Measurements from ENCODE around the gene FLCN.

DNA sequence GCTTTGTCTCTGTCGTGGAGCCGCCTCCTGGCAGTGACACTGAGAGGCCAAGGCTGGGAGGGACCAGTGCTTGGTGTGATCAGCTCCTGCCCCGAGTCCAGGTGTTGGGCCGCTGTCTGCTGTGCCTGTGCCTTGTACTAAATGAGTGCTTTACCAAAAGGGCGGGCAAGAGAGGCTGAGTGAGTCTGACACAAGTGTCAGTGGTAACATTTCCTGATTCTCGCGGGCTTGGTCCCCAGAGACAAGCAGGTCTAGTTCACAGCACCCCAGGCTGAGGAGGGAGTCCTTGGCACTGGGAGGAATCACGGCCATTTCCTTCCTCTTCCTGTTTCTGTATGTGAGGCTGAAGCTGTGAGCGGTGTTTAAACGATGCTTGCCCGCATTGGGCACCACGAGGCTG is 61.1 kb downstream of the FLCN start:
- TF ChIP-seq CREB1 (CRISPR knock-in tag; IDR thresholded peaks at IDR 0.05; ENCODE audit: low read depth) (no peak), POLR2AphosphoS5 (IDR thresholded peaks at IDR 0.05; ENCODE audit: low read depth) (no peak), EZH2 (IDR thresholded peaks at IDR 0.05; ENCODE audit: low read depth, unreplicated experiment) (no peak), EZH2phosphoT487 (IDR thresholded peaks at IDR 0.05; ENCODE audit: unreplicated experiment) (no peak), ZNF114 (CRISPR knock-in tag; IDR thresholded peaks at IDR 0.05) (no peak), STAT1 (IDR thresholded peaks at IDR 0.05; ENCODE audit: unreplicated experiment) (no peak)
- TF ChIP-seq, protein P1, sequence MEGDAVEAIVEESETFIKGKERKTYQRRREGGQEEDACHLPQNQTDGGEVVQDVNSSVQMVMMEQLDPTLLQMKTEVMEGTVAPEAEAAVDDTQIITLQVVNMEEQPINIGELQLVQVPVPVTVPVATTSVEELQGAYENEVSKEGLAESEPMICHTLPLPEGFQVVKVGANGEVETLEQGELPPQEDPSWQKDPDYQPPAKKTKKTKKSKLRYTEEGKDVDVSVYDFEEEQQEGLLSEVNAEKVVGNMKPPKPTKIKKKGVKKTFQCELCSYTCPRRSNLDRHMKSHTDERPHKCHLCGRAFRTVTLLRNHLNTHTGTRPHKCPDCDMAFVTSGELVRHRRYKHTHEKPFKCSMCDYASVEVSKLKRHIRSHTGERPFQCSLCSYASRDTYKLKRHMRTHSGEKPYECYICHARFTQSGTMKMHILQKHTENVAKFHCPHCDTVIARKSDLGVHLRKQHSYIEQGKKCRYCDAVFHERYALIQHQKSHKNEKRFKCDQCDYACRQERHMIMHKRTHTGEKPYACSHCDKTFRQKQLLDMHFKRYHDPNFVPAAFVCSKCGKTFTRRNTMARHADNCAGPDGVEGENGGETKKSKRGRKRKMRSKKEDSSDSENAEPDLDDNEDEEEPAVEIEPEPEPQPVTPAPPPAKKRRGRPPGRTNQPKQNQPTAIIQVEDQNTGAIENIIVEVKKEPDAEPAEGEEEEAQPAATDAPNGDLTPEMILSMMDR (conservative IDR thresholded peaks at IDR 0.05; ENCODE audit: low read depth in 2 of 2), result no peak
- TF ChIP-seq, protein P2, sequence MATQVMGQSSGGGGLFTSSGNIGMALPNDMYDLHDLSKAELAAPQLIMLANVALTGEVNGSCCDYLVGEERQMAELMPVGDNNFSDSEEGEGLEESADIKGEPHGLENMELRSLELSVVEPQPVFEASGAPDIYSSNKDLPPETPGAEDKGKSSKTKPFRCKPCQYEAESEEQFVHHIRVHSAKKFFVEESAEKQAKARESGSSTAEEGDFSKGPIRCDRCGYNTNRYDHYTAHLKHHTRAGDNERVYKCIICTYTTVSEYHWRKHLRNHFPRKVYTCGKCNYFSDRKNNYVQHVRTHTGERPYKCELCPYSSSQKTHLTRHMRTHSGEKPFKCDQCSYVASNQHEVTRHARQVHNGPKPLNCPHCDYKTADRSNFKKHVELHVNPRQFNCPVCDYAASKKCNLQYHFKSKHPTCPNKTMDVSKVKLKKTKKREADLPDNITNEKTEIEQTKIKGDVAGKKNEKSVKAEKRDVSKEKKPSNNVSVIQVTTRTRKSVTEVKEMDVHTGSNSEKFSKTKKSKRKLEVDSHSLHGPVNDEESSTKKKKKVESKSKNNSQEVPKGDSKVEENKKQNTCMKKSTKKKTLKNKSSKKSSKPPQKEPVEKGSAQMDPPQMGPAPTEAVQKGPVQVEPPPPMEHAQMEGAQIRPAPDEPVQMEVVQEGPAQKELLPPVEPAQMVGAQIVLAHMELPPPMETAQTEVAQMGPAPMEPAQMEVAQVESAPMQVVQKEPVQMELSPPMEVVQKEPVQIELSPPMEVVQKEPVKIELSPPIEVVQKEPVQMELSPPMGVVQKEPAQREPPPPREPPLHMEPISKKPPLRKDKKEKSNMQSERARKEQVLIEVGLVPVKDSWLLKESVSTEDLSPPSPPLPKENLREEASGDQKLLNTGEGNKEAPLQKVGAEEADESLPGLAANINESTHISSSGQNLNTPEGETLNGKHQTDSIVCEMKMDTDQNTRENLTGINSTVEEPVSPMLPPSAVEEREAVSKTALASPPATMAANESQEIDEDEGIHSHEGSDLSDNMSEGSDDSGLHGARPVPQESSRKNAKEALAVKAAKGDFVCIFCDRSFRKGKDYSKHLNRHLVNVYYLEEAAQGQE (IDR thresholded peaks at IDR 0.05; ENCODE audit: unreplicated experiment), result no peak
- TF ChIP-seq, protein P3, sequence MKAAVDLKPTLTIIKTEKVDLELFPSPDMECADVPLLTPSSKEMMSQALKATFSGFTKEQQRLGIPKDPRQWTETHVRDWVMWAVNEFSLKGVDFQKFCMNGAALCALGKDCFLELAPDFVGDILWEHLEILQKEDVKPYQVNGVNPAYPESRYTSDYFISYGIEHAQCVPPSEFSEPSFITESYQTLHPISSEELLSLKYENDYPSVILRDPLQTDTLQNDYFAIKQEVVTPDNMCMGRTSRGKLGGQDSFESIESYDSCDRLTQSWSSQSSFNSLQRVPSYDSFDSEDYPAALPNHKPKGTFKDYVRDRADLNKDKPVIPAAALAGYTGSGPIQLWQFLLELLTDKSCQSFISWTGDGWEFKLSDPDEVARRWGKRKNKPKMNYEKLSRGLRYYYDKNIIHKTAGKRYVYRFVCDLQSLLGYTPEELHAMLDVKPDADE (IDR thresholded peaks at IDR 0.05), result no peak

All from GM23338 (cell line).